OCI-LY3 (cell line): ENCODE data around the gene PRKCD.

Source experiments
- H2AFZ ChIP-seq: fragments of 200-600, 300-600 bp; shearing (Covaris generic); 2 replicates; pipeline ENCODE4 v1.6.0; 2014; ENCODE audit warnings: antibody characterized with exemption, low read depth, low read length
- H3K27ac ChIP-seq: fragments of 200-600, 300-600 bp; sonication (generic); 2 replicates; pipeline ENCODE4 v1.5.1; 2014; ENCODE audit warnings: mild to moderate bottlenecking, low read length, moderate library complexity, mixed read lengths
- H3K27me3 ChIP-seq: fragments of 200-600, 300-600 bp; sonication (generic); 2 replicates; pipeline ENCODE4 v1.6.1; 2014; ENCODE audit warnings: low read depth, low read length, mixed read lengths
- H3K36me3 ChIP-seq: fragments of 200-600, 300-600 bp; sonication (generic); replicated peaks from 2 replicates; pipeline ENCODE3; 2014; ENCODE audit warnings: low read depth, low read length, mixed read lengths
- H3K4me1 ChIP-seq: fragments of 300-600, 200-600 bp; sonication (generic); 2 replicates; pipeline ENCODE4 v1.6.1; 2014; ENCODE audit warnings: low read length, mixed read lengths
- H3K4me2 ChIP-seq: fragments of 200-600, 300-600 bp; sonication (generic); 2 replicates; pipeline ENCODE4 v1.6.1; 2014; ENCODE audit warnings: low read length, mixed read lengths
- H3K4me3 ChIP-seq: fragments of 300-600, 200-600 bp; sonication (generic); 2 replicates; pipeline ENCODE4 v1.5.1; 2014; ENCODE audit warnings: antibody characterized with exemption, mild to moderate bottlenecking, low read length, moderate library complexity
- H3K79me2 ChIP-seq: fragments of 300-600, 200-600 bp; shearing (Covaris generic); 2 replicates; pipeline ENCODE4 v1.6.1; 2014; ENCODE audit warnings: mild to moderate bottlenecking, low read length, mixed read lengths
- H3K9ac ChIP-seq: fragments of 300-600, 200-600 bp; shearing (Covaris generic); 2 replicates; pipeline ENCODE4 v1.6.0; 2014; ENCODE audit warnings: mild to moderate bottlenecking, low read length, moderate library complexity
- H3K9me3 ChIP-seq: fragments of 200-600, 300-600 bp; shearing (Covaris generic); 2 replicates; pipeline ENCODE4 v1.6.1; 2014; ENCODE audit warnings: low read length, mixed read lengths; ENCODE audit not compliant: insufficient read depth
- H4K20me1 ChIP-seq: fragments of 200-600, 300-600 bp; sonication (generic); 2 replicates; pipeline ENCODE4 v1.6.1; 2016; ENCODE audit warnings: low read length, mixed read lengths; ENCODE audit not compliant: insufficient read depth
- EZH2phosphoT487 ChIP-seq: fragments of 200-600 bp; shearing (Covaris generic); IDR thresholded peaks from 2 replicates; pipeline ENCODE4 v1.6.1; 2018; ENCODE audit warnings: antibody characterized with exemption, mixed run types, low read depth
- TF ChIP-seq, protein P1 (sequence below): fragments of 200-600, 300-600 bp; sonication (generic); IDR thresholded peaks from 2 replicates; pipeline ENCODE4 v1.5.1; 2014; ENCODE audit warnings: antibody characterized with exemption, low read length, low read depth

Gene PRKCD

DNA sequence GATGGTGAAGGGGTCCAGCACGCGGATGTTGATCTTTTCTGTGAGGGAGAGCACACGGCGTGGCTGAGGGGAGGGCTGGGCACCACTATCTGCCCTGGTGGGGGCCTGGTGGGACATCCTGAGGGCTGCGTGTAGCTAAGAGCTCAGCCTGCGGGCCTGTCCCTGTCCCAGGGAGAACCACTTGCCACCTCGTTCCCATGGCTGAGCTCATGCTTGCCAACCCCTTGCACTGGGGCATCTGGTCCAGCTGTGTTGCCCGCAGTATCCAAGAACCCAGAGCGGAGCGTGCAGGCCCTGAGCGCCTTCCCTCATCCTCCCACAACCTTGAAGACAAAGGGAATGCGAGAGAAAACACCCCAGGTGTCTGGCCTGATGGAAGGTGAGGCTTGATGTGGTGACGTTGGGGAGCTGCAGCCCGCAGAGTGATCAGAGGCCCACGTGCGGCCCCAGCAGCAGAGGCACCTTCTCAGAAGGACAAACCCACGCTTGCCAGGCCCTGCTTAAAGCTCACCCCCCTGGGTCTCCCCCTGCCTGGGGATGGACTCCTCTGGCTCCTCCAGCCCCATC, 65.9 kb downstream of the PRKCD start:
- no peak overlapping the region for H3K4me2 ChIP-seq
- H3K36me3 ChIP-seq = peaks cover 96% of the 10 kb centered on the region
- H3K9me3 ChIP-seq = no peaks in the 10 kb centered on the region
- H3K27me3 ChIP-seq = no peaks in the 10 kb centered on the region
- H3K27ac ChIP-seq = no peak overlapping the region
- no peaks in the 10 kb centered on the region for H3K4me1 ChIP-seq
- no peak overlapping the region for H3K9ac ChIP-seq
- H3K79me2 ChIP-seq = no peaks in the 10 kb centered on the region; the same call in 1 of the 2 replicates
- TF ChIP-seq, protein P1, sequence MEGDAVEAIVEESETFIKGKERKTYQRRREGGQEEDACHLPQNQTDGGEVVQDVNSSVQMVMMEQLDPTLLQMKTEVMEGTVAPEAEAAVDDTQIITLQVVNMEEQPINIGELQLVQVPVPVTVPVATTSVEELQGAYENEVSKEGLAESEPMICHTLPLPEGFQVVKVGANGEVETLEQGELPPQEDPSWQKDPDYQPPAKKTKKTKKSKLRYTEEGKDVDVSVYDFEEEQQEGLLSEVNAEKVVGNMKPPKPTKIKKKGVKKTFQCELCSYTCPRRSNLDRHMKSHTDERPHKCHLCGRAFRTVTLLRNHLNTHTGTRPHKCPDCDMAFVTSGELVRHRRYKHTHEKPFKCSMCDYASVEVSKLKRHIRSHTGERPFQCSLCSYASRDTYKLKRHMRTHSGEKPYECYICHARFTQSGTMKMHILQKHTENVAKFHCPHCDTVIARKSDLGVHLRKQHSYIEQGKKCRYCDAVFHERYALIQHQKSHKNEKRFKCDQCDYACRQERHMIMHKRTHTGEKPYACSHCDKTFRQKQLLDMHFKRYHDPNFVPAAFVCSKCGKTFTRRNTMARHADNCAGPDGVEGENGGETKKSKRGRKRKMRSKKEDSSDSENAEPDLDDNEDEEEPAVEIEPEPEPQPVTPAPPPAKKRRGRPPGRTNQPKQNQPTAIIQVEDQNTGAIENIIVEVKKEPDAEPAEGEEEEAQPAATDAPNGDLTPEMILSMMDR = no peak
- TF ChIP-seq EZH2phosphoT487 = no peak
- H2AFZ ChIP-seq = no peak overlapping the region
- no peak overlapping the region for H3K4me3 ChIP-seq
- peaks cover 16% of the 10 kb centered on the region for H4K20me1 ChIP-seq

DNA sequence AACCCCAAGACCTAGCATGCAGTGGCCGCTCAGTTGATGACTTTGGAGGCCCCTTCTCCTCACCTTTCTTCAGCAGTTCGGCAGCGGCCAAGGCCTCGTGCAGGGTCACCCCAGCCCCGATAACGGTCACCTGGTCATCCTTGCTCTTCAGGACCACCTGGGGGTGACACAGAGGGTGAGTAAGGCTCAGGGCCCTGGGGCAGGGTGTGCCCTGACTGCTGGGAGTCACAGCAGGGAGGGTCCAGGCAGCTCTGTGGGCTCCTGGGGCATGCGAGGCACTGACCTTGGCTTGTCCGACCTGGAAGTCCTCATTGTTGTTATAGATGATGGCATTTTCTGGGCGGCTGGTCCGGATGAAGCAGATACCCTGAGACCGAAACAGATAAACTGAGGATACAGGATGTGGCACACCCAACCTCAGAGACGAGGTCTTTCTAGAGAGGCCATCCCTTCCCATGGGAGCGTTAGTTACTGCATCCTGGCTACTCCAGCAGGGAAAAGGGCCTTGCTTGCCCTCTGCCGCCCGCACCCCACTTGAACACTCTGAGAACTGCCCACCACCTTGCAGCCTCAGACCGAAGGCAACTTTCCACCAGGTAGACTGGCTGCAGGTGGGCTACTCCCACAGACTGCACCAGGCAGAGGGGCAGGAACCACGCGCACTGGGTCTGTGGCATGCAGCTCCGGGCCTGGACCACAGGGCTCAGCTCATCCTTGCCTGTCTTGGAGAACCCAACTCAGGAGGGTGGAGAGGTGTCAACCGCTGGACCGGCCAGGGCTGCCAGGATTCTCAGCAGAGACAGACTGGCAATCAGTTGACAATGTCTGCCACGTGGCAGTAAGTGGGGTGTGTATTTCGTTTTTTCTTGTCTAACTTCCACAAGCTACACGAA, 67.2 kb downstream of the PRKCD start:
- Histone ChIP-seq H3K27ac (no peak overlapping the region), H3K79me2 (no peaks in the 10 kb centered on the region; the same call in 1 of the 2 replicates), H2AFZ (no peak overlapping the region), H3K9me3 (no peaks in the 10 kb centered on the region), H4K20me1 (peaks cover 16% of the 10 kb centered on the region), H3K4me3 (no peak overlapping the region), H3K9ac (no peak overlapping the region), H3K4me1 (no peaks in the 10 kb centered on the region), H3K27me3 (no peaks in the 10 kb centered on the region), H3K4me2 (no peak overlapping the region), H3K36me3 (peaks cover 95% of the 10 kb centered on the region)
- TF ChIP-seq, protein P1 = no peak
- TF ChIP-seq EZH2phosphoT487 = no peak

DNA sequence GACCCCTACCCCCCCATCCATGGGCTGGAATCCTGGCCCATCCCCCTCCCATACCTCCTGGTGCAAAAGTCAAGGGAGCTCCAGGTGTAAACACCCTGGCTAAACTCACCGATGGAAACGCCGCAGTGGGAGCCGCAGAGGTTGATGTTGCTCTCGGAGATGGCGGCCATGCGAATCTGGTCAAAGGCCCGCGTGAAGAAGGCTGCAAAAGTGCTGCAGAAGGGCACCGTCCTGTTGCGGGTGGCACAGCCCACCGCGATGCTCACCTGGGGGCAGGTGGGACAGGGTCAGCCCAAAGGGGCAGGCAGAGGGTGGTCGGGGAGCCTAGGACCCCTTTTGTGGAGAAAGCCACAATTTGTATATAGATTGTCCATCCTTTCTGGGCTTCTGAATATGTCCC, 68.2 kb downstream of the PRKCD start:
- Histone ChIP-seq H4K20me1 (peaks cover 14% of the 10 kb centered on the region), H3K27ac (no peak overlapping the region), H3K36me3 (peaks cover 96% of the 10 kb centered on the region), H3K9me3 (no peaks in the 10 kb centered on the region), H3K4me3 (no peak overlapping the region), H3K4me2 (no peak overlapping the region), H3K27me3 (no peaks in the 10 kb centered on the region), H2AFZ (no peak overlapping the region), H3K9ac (no peak overlapping the region), H3K4me1 (no peaks in the 10 kb centered on the region), H3K79me2 (no peaks in the 10 kb centered on the region; the same call in 1 of the 2 replicates)
- no peak for TF ChIP-seq EZH2phosphoT487
- TF ChIP-seq, protein P1 = no peak

DNA sequence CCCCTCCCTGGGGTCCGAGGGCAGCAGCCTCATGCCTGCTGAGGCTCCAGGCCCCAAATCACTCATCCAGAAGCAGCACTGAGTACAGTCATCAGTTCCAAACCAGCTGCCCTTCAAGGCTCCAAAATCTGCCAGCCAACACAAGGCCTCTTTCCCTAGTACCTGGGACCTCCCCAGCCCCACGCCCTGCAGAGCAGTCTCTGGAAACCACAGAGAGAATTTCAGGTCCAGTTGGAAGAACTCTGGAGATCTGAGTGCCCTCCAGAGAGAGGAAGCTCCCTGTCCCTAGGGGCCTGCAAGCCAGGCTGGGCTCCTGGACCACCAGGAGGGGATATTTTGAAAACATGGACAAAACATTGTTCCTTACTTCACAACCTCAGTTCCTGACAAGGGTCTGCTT, 68.6 kb downstream of the PRKCD start:
- no peaks in the 10 kb centered on the region for H3K27me3 ChIP-seq
- no peak overlapping the region for H2AFZ ChIP-seq
- H3K4me3 ChIP-seq = no peak overlapping the region
- H3K36me3 ChIP-seq = peaks cover 96% of the 10 kb centered on the region
- H3K9me3 ChIP-seq = no peaks in the 10 kb centered on the region
- H3K79me2 ChIP-seq = no peaks in the 10 kb centered on the region; the same call in 1 of the 2 replicates
- H3K4me2 ChIP-seq = no peak overlapping the region
- H4K20me1 ChIP-seq = peaks cover 13% of the 10 kb centered on the region
- no peak overlapping the region for H3K27ac ChIP-seq
- H3K9ac ChIP-seq = no peak overlapping the region
- H3K4me1 ChIP-seq = no peaks in the 10 kb centered on the region
- no peak for TF ChIP-seq EZH2phosphoT487
- TF ChIP-seq, protein P1 = no peak
